Measurements from ENCODE around the gene OR52N1. TPM values are rescaled to one million over a fixed set of nuclear protein-coding genes. Genes with fewer than 3 reads are reported as not detected.

Gene OR52N1
- polyA plus RNA-seq, 1 experiment, result not detected

DNA sequence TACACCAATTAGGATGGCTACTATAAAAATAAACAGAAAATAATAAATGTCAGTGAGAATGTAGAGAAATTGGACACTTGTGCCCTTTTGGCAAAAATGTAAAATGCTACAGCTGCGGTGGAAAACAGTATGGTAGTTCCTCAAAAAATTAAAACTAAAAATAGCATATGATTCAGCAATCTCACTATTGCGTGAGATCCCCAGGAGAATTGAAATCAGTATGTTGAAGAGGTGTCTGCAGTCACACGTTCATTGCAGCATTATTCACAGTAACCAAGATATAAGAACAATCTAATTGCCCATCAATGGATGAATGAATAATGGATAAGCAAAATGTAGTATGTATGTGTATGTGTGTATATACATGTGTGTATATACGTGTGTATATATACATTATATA is 24.5 kb upstream of the OR52N1 start:
- ChIA-PET POLR2A (no interaction called here), CTCF (no interaction called here)
- no peak for DNase-seq (ENCODE audit: low read depth)
- Histone ChIP-seq H3K27me3 (ENCODE audit: control insufficient read depth, insufficient read depth, low read length) (no peaks in the 10 kb centered on the region), H3K36me3 (ENCODE audit: control insufficient read depth, insufficient read depth, low read length) (no peaks in the 10 kb centered on the region), H3K4me3 (ENCODE audit: low read depth, low read length) (no peak overlapping the region)
- TF ChIP-seq, protein P1, sequence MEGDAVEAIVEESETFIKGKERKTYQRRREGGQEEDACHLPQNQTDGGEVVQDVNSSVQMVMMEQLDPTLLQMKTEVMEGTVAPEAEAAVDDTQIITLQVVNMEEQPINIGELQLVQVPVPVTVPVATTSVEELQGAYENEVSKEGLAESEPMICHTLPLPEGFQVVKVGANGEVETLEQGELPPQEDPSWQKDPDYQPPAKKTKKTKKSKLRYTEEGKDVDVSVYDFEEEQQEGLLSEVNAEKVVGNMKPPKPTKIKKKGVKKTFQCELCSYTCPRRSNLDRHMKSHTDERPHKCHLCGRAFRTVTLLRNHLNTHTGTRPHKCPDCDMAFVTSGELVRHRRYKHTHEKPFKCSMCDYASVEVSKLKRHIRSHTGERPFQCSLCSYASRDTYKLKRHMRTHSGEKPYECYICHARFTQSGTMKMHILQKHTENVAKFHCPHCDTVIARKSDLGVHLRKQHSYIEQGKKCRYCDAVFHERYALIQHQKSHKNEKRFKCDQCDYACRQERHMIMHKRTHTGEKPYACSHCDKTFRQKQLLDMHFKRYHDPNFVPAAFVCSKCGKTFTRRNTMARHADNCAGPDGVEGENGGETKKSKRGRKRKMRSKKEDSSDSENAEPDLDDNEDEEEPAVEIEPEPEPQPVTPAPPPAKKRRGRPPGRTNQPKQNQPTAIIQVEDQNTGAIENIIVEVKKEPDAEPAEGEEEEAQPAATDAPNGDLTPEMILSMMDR (IDR thresholded peaks at IDR 0.05; ENCODE audit: insufficient read depth, low read depth, low read length), result no peak

DNA sequence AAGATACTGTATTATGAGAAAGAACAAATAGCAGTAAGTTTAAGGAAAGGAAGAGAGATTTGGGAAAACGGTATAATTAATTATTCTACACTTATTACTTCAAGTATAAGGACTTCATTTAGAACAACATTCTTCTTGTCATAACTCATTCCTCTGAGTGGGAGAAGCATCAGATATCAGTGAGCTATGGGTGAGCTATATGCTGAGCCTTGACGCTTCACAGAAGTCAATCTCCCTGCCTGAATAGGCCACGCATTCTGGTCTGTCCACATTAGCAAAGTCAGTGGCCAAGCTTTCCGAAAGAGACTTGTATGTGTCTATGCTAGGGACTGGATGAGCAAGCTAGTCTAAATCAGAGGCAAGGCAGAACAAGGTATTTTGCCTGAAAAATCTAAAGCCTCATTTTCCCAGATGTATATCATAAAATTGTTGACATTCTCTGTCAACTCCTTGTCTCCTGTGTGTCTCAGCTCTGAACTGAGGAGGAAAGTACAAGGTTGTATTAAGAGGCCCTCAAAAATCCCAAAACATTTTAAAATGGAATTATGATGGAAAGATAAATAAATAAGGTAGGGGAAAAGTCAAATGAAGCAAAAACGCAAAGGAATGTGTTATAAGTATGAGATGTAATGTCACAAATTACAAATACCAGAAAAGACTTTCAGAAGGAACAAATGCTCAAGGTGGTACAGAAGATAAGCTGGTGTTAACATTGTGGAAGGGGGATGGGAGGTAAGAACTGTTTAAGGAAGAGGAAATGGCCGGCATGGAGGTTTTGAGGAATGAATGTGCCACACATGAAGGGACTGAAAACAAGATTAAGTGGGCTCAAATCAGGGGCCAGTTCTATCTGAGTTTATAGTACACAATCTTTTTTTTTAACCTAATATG is 19.1 kb upstream of the OR52N1 start:
- POLR2A ChIA-PET, result no interaction called here
- DNase-seq (ENCODE audit: low read depth), result no peak
- peaks cover 4% of the 10 kb centered on the region; the same call in 1 of the 2 replicates for H3K27me3 ChIP-seq (ENCODE audit: control insufficient read depth, insufficient read depth, low read length)
- H3K36me3 ChIP-seq (ENCODE audit: control insufficient read depth, insufficient read depth, low read length), result no peaks in the 10 kb centered on the region
- TF ChIP-seq, protein P1 (IDR thresholded peaks at IDR 0.05; ENCODE audit: insufficient read depth, low read depth, low read length), result no peak
- H3K4me3 ChIP-seq (ENCODE audit: low read depth, low read length), result no peak overlapping the region
- CTCF ChIA-PET, result interaction anchor here (0.5 to 2.3 kb wide), 5 partner anchors 13 to 544 kb away, joined by 3 to 11 read pairs (median 4); no protein-coding TSS in a partner anchor

DNA sequence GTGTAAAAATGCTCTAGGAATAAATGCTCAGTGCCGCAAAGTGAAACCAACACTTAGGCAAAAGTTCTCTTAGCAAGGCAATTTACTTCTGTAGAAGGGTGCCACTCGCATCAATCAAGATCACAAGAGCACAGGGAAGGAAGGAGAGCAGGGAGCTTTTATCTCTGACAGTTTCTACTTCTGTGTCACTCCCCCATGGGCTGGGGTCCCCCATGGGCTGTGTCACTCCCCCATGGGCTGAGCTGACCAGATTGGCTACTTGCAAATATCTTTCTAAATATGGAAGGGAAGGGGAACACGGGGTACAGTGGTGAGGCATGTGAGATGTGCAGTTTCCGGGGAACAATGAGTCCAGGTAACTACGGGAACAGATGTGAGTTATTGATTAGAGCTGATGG is 18.1 kb upstream of the OR52N1 start:
- ChIA-PET CTCF (interaction anchor here (0.5 to 2.3 kb wide), 5 partner anchors 13 to 333 kb away, joined by 3 to 11 read pairs (median 4); no protein-coding TSS in a partner anchor), POLR2A (no interaction called here)
- H3K36me3 ChIP-seq (ENCODE audit: control insufficient read depth, insufficient read depth, low read length), result no peaks in the 10 kb centered on the region
- peak overlapping the region; percentile 39 for H3K4me3 ChIP-seq (ENCODE audit: low read depth, low read length)
- DNase-seq (ENCODE audit: low read depth), result no peak
- TF ChIP-seq, protein P1 (IDR thresholded peaks at IDR 0.05; ENCODE audit: insufficient read depth, low read depth, low read length), result no peak
- peaks cover 4% of the 10 kb centered on the region; the same call in 1 of the 2 replicates for H3K27me3 ChIP-seq (ENCODE audit: control insufficient read depth, insufficient read depth, low read length)

DNA sequence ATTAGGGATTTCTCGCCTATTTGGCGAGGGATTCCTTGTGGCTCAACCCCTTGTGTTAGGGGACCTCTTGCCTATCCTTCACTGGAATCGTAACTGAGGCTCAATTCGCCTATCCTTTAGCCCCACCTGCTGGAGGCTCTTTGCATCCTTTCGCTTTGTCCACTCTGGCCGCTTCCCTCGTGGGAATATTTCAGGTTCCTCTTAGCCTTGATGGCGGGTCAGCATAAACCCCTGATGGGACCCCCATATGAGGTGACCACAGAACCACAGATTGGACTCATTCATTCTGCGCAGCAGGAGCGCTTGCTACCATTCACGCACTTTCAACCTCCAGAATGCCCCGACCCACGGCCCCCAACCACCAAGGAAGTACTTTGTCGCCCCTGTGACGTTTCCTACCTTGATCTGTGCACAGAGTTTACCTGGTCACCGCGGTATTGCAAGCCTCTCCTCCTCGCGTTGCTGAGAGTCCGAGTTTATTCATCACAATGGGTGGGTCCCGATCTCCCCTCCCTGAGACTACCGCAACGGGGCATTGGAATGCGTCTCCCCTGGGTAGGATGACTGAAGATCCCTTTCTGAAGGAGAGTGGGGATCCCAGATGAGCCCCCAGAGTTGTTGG is 17.5 kb upstream of the OR52N1 start, which contains the start of gene OR52N2:
Gene OR52N2 (plus strand): TSS at position 425 of the 622 bp plus-strand sequence. CDS start 11,412 bp downstream, outside the sequence.
- POLR2A ChIA-PET, result no interaction called here
- TF ChIP-seq, protein P1 (IDR thresholded peaks at IDR 0.05; ENCODE audit: insufficient read depth, low read depth, low read length), result peak; percentile 84
- peak within 1 kb of the TSS; percentile 39 for H3K4me3 ChIP-seq (ENCODE audit: low read depth, low read length)
- H3K36me3 ChIP-seq (ENCODE audit: control insufficient read depth, insufficient read depth, low read length), result no peaks in the 10 kb centered on the region
- no peak for DNase-seq (ENCODE audit: low read depth)
- peaks cover 4% of the 10 kb centered on the region; the same call in 1 of the 2 replicates for H3K27me3 ChIP-seq (ENCODE audit: control insufficient read depth, insufficient read depth, low read length)
- CTCF ChIA-PET, result interaction anchor here (1.1 to 2.3 kb wide), 3 partner anchors 14 to 332 kb away, joined by 3 to 11 read pairs (median 7); no protein-coding TSS in a partner anchor

DNA sequence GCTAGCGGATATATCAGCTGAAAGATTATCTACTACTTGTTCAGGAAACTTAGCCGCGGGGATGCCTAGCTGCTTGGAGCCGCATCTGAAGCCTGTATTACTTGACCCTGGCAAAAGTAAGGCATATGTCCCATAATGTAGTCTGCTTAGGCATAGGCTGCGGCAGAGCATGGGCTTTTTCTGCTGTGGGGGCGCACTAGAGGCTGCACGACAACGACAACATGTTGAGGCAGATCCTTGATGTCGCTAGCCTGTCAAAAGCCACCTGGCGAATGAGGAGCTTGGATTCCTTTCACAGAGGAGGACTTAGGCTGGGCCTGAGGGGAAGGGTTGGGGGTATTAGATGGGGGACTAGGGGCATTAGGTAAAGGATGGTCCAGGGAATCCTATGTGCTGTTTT is 16.5 kb upstream of the OR52N1 start:
- POLR2A ChIA-PET, result no interaction called here
- Histone ChIP-seq H3K36me3 (ENCODE audit: control insufficient read depth, insufficient read depth, low read length) (no peaks in the 10 kb centered on the region), H3K27me3 (ENCODE audit: control insufficient read depth, insufficient read depth, low read length) (peaks cover 4% of the 10 kb centered on the region; the same call in 1 of the 2 replicates), H3K4me3 (ENCODE audit: low read depth, low read length) (no peak overlapping the region)
- TF ChIP-seq, protein P1 (IDR thresholded peaks at IDR 0.05; ENCODE audit: insufficient read depth, low read depth, low read length), result no peak
- no peak for DNase-seq (ENCODE audit: low read depth)
- CTCF ChIA-PET, result interaction anchor here (0.6 to 1.5 kb wide), 2 partner anchors 11 to 331 kb away, joined by 4 to 14 read pairs; no protein-coding TSS in a partner anchor

Measured in BJ (cell line).